WTC11 (cell line): ENCODE results near the gene WTAP. TPM values are rescaled to one million over a fixed set of nuclear protein-coding genes. Genes with fewer than 3 reads are reported as not detected.

Experiments used
- ATAC-seq: fragments of 200-7000 bp; cut with Tn5 transposase; 2 replicates; pipeline ENCODE4 v1.10.0; 2021; ENCODE audit warnings: mild to moderate bottlenecking, moderate library complexity
- CTCF ChIA-PET: fragments of 300-600 bp; sonication (Branson Sonifier 250); formaldehyde crosslinking; loops from one replicate; lab custom pipeline; 2021; ENCODE audit warnings: antibody characterized with exemption; lab: Charles Lee
- POLR2A ChIA-PET: fragments of 350-600 bp; sonication (Branson Sonifier 250); formaldehyde crosslinking; loops from one replicate; lab custom pipeline; 2021; ENCODE audit warnings: antibody characterized with exemption; lab: Charles Lee
- DNase-seq: peaks from one replicate; pipeline ENCODE4 v3.0.0; 2021; ENCODE audit warnings: low spot score
- H3K27ac Mint-ChIP-seq: 2 replicates; pipeline ENCODE4 v1.8.0; 2021; ENCODE audit warnings: mixed read lengths
- H3K27me3 Mint-ChIP-seq: 2 replicates; pipeline ENCODE4 v1.8.0; 2021; ENCODE audit warnings: low read depth, mild to moderate bottlenecking, moderate library complexity, mixed read lengths
- H3K36me3 Mint-ChIP-seq: 2 replicates; pipeline ENCODE4 v1.8.0; 2021; ENCODE audit warnings: mixed read lengths
- H3K4me1 Mint-ChIP-seq: 2 replicates; pipeline ENCODE4 v1.8.0; 2022; ENCODE audit warnings: mixed read lengths
- H3K4me3 Mint-ChIP-seq: 2 replicates; pipeline ENCODE4 v1.8.0; 2021; ENCODE audit warnings: mild to moderate bottlenecking, moderate library complexity, mixed read lengths
- H3K9me3 Mint-ChIP-seq: 2 replicates; pipeline ENCODE4 v1.8.0; 2021; ENCODE audit warnings: mixed read lengths
- FOXP4 ChIP-seq: sonication (generic); formaldehyde crosslinking; IDR thresholded peaks from 2 replicates; pipeline ENCODE4 v1.8.0; 2022; ENCODE audit warnings: mild to moderate bottlenecking, missing genetic modification reagents
- JUN ChIP-seq: sonication (generic); formaldehyde crosslinking; IDR thresholded peaks from 2 replicates; pipeline ENCODE4 v1.8.0; 2023; ENCODE audit warnings: mild to moderate bottlenecking, missing genetic modification reagents
- MXD4 ChIP-seq: fragments of 250-450 bp; sonication (Bioruptor Pico); IDR thresholded peaks from 2 replicates; pipeline ENCODE4 v1.8.0; 2021; ENCODE audit warnings: mild to moderate bottlenecking, moderate library complexity, borderline replicate concordance
- NFATC4 ChIP-seq: fragments of 250-450 bp; sonication (Bioruptor Pico); IDR thresholded peaks from 2 replicates; pipeline ENCODE4 v1.9.0; 2021; ENCODE audit warnings: mild to moderate bottlenecking
- PRDM15 ChIP-seq: sonication (generic); formaldehyde crosslinking; IDR thresholded peaks from 2 replicates; pipeline ENCODE4 v1.8.0; 2022; ENCODE audit warnings: missing genetic modification reagents
- RELA ChIP-seq: sonication (generic); formaldehyde crosslinking; IDR thresholded peaks from 2 replicates; pipeline ENCODE4 v1.8.1; 2022; ENCODE audit warnings: missing genetic modification reagents, mild to moderate bottlenecking, borderline replicate concordance
- RORB ChIP-seq: fragments of 250-450 bp; sonication (Bioruptor Pico); IDR thresholded peaks from 2 replicates; pipeline ENCODE4 v1.9.0; 2021; ENCODE audit warnings: mild to moderate bottlenecking
- SMAD3 ChIP-seq: sonication (generic); formaldehyde crosslinking; IDR thresholded peaks from 2 replicates; pipeline ENCODE4 v1.8.0; 2022; ENCODE audit warnings: missing genetic modification reagents, mild to moderate bottlenecking, borderline replicate concordance
- ZBTB21 ChIP-seq: sonication (generic); formaldehyde crosslinking; IDR thresholded peaks from 2 replicates; pipeline ENCODE4 v1.8.1; 2023; ENCODE audit warnings: mild to moderate bottlenecking, missing genetic modification reagents, borderline replicate concordance
- ZNF219 ChIP-seq: sonication (generic); formaldehyde crosslinking; IDR thresholded peaks from 2 replicates; pipeline ENCODE4 v1.8.0; 2023; ENCODE audit warnings: missing genetic modification reagents, mild to moderate bottlenecking, borderline replicate concordance
- ZNF396 ChIP-seq: fragments of 250-450 bp; sonication (Bioruptor Pico); IDR thresholded peaks from 2 replicates; pipeline ENCODE4 v1.8.0; 2021; ENCODE audit warnings: mild to moderate bottlenecking, moderate library complexity, borderline replicate concordance
- ZNF425 ChIP-seq: fragments of 250-450 bp; sonication (Bioruptor Pico); conservative IDR thresholded peaks from 2 replicates; pipeline ENCODE4 v1.9.0; 2021; ENCODE audit warnings: mild to moderate bottlenecking
- total RNA-seq: library from RNA; stranded (reverse); gene quantifications from 3 replicates; pipeline ENCODE4 v1.2.3, GENCODE V29; 2021
- TF ChIP-seq, protein P1 (sequence below): sonication (generic); formaldehyde crosslinking; IDR thresholded peaks from 2 replicates; pipeline ENCODE4 v1.8.1; 2022; ENCODE audit warnings: low read depth, missing genetic modification reagents, borderline replicate concordance
- TF ChIP-seq, protein P2 (sequence below): sonication (generic); formaldehyde crosslinking; IDR thresholded peaks from 2 replicates; pipeline ENCODE4 v1.8.0; 2023; ENCODE audit warnings: mild to moderate bottlenecking, missing genetic modification reagents
- TF ChIP-seq, protein P3 (sequence below): sonication (generic); formaldehyde crosslinking; conservative IDR thresholded peaks from 2 replicates; pipeline ENCODE4 v1.8.1; 2022; ENCODE audit warnings: mild to moderate bottlenecking, missing genetic modification reagents
- TF ChIP-seq, protein P4 (sequence below): sonication (generic); formaldehyde crosslinking; IDR thresholded peaks from 2 replicates; pipeline ENCODE4 v1.8.1; 2023; ENCODE audit warnings: mild to moderate bottlenecking, missing genetic modification reagents
- TF ChIP-seq, protein P5 (sequence below): fragments of 200-600 bp; IDR thresholded peaks from 2 replicates; pipeline ENCODE4 v1.8.0; 2022; ENCODE audit warnings: antibody characterized with exemption

WTAP gene
- total RNA-seq, 1 experiment from 2014 or later: 88.8 TPM

DNA sequence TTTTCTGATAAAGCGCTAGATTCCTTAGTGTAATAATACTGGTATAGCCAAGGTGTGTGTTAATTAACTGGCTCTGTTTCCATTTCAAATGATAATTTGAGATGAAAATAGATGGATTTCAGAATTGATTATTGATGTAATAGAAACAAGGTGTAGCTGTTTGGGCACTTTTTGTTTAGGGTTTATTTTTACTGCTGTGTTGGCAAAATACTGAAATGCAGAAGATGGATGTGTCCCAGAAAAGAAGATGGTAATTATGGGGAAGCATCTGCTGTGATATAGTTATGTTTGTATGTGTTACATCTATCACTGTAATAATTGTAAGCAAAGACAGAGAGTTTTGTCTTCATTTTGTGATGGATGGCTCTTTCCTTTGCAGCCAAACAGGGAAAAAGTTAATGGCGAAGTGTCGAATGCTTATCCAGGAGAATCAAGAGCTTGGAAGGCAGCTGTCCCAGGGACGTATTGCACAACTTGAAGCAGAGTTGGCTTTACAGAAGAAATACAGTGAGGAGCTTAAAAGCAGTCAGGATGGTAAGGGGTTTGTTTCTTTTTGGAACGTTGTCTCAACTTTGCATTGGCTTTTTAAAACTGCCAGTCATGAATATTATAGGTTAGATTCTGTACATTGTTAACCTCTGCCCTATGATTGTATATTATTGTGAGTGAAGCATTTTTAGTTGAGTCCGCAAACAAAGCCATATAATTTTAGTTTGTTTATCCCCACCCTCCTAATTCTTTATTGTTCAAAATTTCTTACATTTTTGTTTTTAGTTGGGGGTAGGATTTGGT, 26.0 kb downstream of the WTAP start (continued):
- TF ChIP-seq, protein P1, sequence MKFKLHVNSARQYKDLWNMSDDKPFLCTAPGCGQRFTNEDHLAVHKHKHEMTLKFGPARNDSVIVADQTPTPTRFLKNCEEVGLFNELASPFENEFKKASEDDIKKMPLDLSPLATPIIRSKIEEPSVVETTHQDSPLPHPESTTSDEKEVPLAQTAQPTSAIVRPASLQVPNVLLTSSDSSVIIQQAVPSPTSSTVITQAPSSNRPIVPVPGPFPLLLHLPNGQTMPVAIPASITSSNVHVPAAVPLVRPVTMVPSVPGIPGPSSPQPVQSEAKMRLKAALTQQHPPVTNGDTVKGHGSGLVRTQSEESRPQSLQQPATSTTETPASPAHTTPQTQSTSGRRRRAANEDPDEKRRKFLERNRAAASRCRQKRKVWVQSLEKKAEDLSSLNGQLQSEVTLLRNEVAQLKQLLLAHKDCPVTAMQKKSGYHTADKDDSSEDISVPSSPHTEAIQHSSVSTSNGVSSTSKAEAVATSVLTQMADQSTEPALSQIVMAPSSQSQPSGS: no peak
- TF ChIP-seq PRDM15 (CRISPR knock-in tag) (no peak), NFATC4 (CRISPR knock-in tag) (no peak), ZNF425 (CRISPR knock-in tag) (no peak), RELA (CRISPR knock-in tag) (no peak), JUN (CRISPR knock-in tag) (no peak), ZNF219 (CRISPR knock-in tag) (no peak), ZBTB21 (no peak), MXD4 (no peak), RORB (CRISPR knock-in tag) (no peak)
- TF ChIP-seq, protein P2, sequence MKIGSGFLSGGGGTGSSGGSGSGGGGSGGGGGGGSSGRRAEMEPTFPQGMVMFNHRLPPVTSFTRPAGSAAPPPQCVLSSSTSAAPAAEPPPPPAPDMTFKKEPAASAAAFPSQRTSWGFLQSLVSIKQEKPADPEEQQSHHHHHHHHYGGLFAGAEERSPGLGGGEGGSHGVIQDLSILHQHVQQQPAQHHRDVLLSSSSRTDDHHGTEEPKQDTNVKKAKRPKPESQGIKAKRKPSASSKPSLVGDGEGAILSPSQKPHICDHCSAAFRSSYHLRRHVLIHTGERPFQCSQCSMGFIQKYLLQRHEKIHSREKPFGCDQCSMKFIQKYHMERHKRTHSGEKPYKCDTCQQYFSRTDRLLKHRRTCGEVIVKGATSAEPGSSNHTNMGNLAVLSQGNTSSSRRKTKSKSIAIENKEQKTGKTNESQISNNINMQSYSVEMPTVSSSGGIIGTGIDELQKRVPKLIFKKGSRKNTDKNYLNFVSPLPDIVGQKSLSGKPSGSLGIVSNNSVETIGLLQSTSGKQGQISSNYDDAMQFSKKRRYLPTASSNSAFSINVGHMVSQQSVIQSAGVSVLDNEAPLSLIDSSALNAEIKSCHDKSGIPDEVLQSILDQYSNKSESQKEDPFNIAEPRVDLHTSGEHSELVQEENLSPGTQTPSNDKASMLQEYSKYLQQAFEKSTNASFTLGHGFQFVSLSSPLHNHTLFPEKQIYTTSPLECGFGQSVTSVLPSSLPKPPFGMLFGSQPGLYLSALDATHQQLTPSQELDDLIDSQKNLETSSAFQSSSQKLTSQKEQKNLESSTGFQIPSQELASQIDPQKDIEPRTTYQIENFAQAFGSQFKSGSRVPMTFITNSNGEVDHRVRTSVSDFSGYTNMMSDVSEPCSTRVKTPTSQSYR (CRISPR knock-in tag): no peak
- TF ChIP-seq, protein P3, sequence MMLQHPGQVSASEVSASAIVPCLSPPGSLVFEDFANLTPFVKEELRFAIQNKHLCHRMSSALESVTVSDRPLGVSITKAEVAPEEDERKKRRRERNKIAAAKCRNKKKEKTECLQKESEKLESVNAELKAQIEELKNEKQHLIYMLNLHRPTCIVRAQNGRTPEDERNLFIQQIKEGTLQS (CRISPR knock-in tag): no peak
- TF ChIP-seq, protein P4, sequence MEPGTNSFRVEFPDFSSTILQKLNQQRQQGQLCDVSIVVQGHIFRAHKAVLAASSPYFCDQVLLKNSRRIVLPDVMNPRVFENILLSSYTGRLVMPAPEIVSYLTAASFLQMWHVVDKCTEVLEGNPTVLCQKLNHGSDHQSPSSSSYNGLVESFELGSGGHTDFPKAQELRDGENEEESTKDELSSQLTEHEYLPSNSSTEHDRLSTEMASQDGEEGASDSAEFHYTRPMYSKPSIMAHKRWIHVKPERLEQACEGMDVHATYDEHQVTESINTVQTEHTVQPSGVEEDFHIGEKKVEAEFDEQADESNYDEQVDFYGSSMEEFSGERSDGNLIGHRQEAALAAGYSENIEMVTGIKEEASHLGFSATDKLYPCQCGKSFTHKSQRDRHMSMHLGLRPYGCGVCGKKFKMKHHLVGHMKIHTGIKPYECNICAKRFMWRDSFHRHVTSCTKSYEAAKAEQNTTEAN (CRISPR knock-in tag): no peak

- ChIA-PET CTCF (no interaction called here), POLR2A (no interaction called here)
- H3K36me3 Mint-ChIP-seq: peaks cover 77% of the 10 kb centered on the region
- TF ChIP-seq ZNF396 (no peak), SMAD3 (no peak), FOXP4 (CRISPR knock-in tag) (no peak)
- TF ChIP-seq, protein P5, sequence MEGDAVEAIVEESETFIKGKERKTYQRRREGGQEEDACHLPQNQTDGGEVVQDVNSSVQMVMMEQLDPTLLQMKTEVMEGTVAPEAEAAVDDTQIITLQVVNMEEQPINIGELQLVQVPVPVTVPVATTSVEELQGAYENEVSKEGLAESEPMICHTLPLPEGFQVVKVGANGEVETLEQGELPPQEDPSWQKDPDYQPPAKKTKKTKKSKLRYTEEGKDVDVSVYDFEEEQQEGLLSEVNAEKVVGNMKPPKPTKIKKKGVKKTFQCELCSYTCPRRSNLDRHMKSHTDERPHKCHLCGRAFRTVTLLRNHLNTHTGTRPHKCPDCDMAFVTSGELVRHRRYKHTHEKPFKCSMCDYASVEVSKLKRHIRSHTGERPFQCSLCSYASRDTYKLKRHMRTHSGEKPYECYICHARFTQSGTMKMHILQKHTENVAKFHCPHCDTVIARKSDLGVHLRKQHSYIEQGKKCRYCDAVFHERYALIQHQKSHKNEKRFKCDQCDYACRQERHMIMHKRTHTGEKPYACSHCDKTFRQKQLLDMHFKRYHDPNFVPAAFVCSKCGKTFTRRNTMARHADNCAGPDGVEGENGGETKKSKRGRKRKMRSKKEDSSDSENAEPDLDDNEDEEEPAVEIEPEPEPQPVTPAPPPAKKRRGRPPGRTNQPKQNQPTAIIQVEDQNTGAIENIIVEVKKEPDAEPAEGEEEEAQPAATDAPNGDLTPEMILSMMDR: no peak
These were observed 27.1 kb downstream of the WTAP start for GRCh38 chr6:159754401-159754800.

More at GRCh38 chr6:159754401-159754800, 27.1 kb downstream of the WTAP start:
- Mint-ChIP-seq H3K27me3 (no peaks in the 10 kb centered on the region), H3K4me1 (peaks cover 5% of the 10 kb centered on the region), H3K27ac (peak overlapping the region; percentile 15; the same call in 1 of the 2 replicates), H3K9me3 (no peaks in the 10 kb centered on the region), H3K4me3 (no peak overlapping the region)
- ATAC-seq (no peak), DNase-seq (no peak)
